Measurements from ENCODE around the gene C5orf15. TPM values are rescaled to one million over a fixed set of nuclear protein-coding genes. Genes with fewer than 3 reads are reported as not detected.

The C5orf15 gene
- total and polyA plus RNA-seq, 9 of the 15 experiments (the other 6 are each of a cell fraction or from before 2014, with no cell fraction given): 23.3 to 50.7 (median 35.5) TPM

GRCh38 chr5:133934822-133935666 is 33.4 kb downstream of the C5orf15 start:
- Histone ChIP-seq H3K9me1 (ENCODE audit: control insufficient read depth, insufficient read depth, low read length) (peaks cover 6% of the 10 kb centered on the region), H3K9ac (ENCODE audit: insufficient read depth in 1 of 2, low read depth in 2 of 2, low read length in 2 of 2) (peak overlapping the region in 1 of 2 experiments; percentile 23; a peak in 1 of 4 replicates), H2AFZ (ENCODE audit: low read depth, low read length) (0 out of 2 replicates have a peak overlapping the region, but pooled peaks have one; percentile 3), H3K27ac (ENCODE audit: extremely low read depth, low read depth, low read length) (peak overlapping the region; percentile 68; the same call in 1 of the 3 replicates), H3K4me1 (replicated peaks in 1 of 2; ENCODE audit: control insufficient read depth in 2 of 2, insufficient read depth in 2 of 2, low read length in 2 of 2) (peaks cover 58 to 82% of the 10 kb centered on the region in 2 experiments), H3K36me3 (ENCODE audit: control insufficient read depth, insufficient read depth, low read length) (no peaks in the 10 kb centered on the region), H3K4me3 (no peak overlapping the region), H3K27me3 (ENCODE audit: control insufficient read depth in 2 of 2, insufficient read depth in 2 of 2, low read length in 2 of 2) (no peaks in the 10 kb centered on the region), H3K4me2 (ENCODE audit: insufficient read depth, low read length) (no peak overlapping the region), H4K20me1 (replicated peaks; ENCODE audit: control insufficient read depth, insufficient read depth, low read length) (no peaks in the 10 kb centered on the region), H3K79me2 (ENCODE audit: control insufficient read depth, insufficient read depth, low read length) (no peaks in the 10 kb centered on the region), H3K9me3 (replicated peaks; ENCODE audit: control insufficient read depth, insufficient read depth, low read depth, low read length) (no peaks in the 10 kb centered on the region; the same call in 1 of the 2 replicates)
- ChIA-PET POLR2A (interaction anchor here (0.6 to 0.7 kb wide), 3 partner anchors 12 to 682 kb away, joined by 3 to 4 read pairs (median 3); no protein-coding TSS in a partner anchor), CTCF (ENCODE audit: low intra/inter-chr PET ratio) (no interaction called here)
- TF ChIP-seq POLR2H (tag; IDR thresholded peaks at IDR 0.05; ENCODE audit: low read depth) (no peak), CXXC5 (CRISPR knock-in tag; IDR thresholded peaks at IDR 0.05) (no peak), CBX1 (IDR thresholded peaks at IDR 0.05; ENCODE audit: low read depth) (no peak), ID3 (CRISPR knock-in tag; IDR thresholded peaks at IDR 0.05) (no peak), ID3 (tag; IDR thresholded peaks at IDR 0.05) (no peak), BRF1 (IDR thresholded peaks at IDR 0.05; ENCODE audit: borderline replicate concordance, extremely low read depth, insufficient read length) (no peak), ZNF551 (CRISPR knock-in tag; IDR thresholded peaks at IDR 0.05) (no peak), EWSR1 (IDR thresholded peaks at IDR 0.05; ENCODE audit: borderline replicate concordance, low read depth, partially characterized antibody) (no peak), MEIS2 (IDR thresholded peaks at IDR 0.05; ENCODE audit: partially characterized antibody) (no peak), ARID1B (IDR thresholded peaks at IDR 0.05) (no peak)
- intact Hi-C loops (cut with micrococcal nuclease): no loop called here
- in situ Hi-C loops (cut with MboI): no loop called here
- FAIRE-seq: no peak
- no peak for ATAC-seq
- no TSS peak for BruUV-seq (replicated peaks)
- no peak for DNase-seq (ENCODE audit: extremely low read depth in 1 of 4, low spot score in 3 of 4)
- 83% methylated on average over 5 of the region's 5 CpGs for WGBS (ENCODE audit: insufficient coverage, low coverage, missing lambda C conversion rate)

Measured in K562 (cell line).